Fibroblast of mammary gland (primary cell): ENCODE measurements around the gene RNF144B.

Source experiments
- DNase-seq: peaks from one replicate; pipeline ENCODE4 v3.0.0-alpha.2; 2010; ENCODE audit warnings: low read depth
- H3K4me3 ChIP-seq: 2 replicates; pipeline ENCODE4 v1.5.1; 2011; ENCODE audit warnings: low read depth, mild to moderate bottlenecking, low read length, moderate library complexity; ENCODE audit not compliant: control insufficient read depth
- TF ChIP-seq, protein P1 (sequence below): conservative IDR thresholded peaks from 2 replicates; pipeline ENCODE4 v1.5.1; 2011; ENCODE audit warnings: low read depth, low read length, inconsistent platforms; ENCODE audit not compliant: control insufficient read depth, insufficient read depth

Gene RNF144B

DNA sequence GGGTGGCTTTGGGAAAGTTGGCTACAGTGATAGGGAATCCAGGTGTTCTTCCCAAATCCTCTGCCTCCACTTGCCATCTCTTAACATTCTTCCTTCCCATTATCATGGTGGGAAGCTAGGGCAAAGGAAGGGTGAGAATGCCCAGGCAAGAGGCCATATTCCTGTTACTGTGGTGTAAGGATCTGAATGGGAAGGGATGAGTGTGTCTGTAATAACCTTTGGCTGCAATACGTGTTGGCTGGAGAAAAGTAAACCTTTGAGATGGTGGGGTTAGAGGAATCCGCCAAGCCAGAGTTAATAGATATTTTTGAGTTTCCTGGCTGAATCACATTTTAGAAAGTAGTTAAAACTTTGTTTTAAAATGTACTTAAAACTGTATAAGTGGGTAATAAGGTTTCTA lies 45.9 kb downstream of the RNF144B start:
- DNase-seq, result no peak
- H3K4me3 ChIP-seq, result no peak overlapping the region
- TF ChIP-seq, protein P1, sequence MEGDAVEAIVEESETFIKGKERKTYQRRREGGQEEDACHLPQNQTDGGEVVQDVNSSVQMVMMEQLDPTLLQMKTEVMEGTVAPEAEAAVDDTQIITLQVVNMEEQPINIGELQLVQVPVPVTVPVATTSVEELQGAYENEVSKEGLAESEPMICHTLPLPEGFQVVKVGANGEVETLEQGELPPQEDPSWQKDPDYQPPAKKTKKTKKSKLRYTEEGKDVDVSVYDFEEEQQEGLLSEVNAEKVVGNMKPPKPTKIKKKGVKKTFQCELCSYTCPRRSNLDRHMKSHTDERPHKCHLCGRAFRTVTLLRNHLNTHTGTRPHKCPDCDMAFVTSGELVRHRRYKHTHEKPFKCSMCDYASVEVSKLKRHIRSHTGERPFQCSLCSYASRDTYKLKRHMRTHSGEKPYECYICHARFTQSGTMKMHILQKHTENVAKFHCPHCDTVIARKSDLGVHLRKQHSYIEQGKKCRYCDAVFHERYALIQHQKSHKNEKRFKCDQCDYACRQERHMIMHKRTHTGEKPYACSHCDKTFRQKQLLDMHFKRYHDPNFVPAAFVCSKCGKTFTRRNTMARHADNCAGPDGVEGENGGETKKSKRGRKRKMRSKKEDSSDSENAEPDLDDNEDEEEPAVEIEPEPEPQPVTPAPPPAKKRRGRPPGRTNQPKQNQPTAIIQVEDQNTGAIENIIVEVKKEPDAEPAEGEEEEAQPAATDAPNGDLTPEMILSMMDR, result no peak

DNA sequence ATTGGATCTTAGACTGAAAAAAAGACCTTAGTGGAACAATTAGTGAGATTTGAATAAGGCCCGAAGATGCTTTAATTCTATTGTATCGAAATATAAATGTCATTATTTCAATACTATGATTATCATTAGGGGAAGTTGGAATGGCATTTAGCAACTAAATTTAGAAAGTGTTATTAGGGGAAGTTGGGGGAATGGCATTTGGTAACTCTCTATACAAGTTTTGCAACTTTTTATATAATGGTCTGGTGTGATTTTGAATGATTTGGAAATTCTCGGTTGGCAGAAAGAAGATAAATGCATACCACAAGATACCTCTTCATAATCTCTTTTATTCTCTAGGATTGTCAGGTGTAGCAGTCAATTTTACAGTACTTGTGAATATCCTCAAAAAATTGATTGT lies 49.2 kb downstream of the RNF144B start:
- H3K4me3 ChIP-seq, result no peak overlapping the region
- TF ChIP-seq, protein P1, result no peak
- DNase-seq, result no peak

DNA sequence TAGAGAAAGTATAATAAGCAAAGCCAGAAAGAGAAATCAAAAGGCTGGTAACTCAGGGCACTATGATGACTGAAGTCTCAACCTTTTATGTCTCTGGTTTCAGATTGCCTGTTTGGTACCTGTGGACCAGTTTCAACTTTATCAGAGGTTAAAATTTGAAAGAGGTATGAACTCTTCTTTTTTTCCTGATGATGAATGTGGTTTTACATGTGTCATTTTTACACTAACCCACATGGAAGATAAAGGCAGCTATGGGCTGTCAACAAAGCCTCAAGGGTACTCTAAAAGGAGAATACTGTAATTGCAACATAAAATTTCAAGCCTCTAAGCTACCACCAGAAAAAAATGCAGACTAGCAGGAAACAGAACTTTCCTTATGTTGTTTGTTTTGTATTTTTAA lies 52.4 kb downstream of the RNF144B start:
- DNase-seq, result no peak
- H3K4me3 ChIP-seq, result no peak overlapping the region
- TF ChIP-seq, protein P1, result no peak

DNA sequence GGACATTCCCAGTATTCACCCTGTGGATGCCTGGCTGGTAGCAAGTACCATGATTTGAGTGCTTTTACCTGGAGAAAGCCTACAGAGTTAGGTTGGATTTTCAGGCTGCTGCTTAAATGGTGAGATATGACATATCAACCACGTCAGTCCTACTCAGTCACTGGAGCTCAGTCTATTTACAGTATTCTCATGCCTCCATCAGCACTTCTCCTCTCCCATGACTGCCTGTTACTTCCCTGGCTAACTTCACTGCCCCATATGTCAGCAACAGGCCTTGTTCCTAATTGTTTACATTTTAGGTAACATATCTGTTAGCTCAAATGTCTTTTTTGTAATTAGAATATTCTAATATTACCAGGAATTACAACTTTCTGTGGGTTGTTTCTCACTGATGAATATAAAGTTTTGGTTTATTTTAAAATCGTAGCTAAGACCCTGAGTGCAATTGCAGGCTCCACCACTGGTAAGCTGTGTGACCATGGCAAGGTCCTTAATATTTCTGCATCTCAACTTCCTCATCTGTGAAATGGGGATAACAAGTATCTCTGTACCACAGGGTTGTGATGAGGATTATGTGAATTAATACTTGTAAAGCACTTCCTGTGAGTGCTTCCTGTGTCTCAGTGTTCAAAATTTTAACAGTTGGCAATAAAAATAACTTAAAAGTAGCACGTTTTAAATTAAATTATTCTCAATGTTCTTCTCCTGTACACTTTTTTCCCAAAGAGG lies 54.3 kb downstream of the RNF144B start:
- TF ChIP-seq, protein P1, result no peak
- H3K4me3 ChIP-seq, result no peak overlapping the region
- DNase-seq, result no peak

DNA sequence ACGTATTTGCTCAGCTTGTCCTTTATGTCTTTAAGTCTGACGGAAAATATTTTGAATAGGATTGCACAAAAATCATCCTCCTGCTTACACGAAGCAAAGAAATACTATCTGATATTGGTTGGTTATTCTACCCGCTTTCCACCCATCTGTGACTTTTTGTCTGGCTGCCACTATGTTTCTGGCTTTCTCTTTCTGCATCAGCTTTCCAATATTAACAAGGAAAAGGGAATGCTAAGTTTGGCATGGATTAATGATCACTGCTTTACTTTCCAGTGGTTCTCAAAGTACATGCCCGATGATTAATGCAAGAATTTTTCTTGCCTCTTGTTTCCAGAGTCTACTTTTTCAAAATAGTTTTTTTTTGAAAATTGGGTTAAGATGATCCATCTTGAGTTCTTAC lies 57.0 kb downstream of the RNF144B start:
- DNase-seq, result peak; percentile 1
- TF ChIP-seq, protein P1, result no peak
- no peak overlapping the region for H3K4me3 ChIP-seq

DNA sequence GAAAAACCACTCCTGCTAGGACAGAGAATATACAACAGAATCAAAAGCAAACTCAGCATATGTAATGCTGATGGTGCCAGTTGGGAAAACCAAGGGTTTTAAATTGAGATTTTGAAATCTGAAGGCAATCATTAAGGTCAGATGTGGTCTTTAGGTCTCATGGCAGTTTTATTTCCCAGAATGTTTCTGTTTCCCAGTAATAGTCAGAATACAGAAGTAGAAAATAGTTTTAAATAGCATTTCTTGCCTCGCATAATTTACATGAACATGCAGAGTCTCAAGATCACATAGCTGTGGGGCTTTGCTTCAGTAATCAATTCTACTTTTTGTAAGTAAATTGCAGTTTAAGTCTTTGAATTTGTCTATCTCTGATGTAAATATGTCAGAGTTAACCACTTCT lies 58.1 kb downstream of the RNF144B start:
- H3K4me3 ChIP-seq, result no peak overlapping the region
- TF ChIP-seq, protein P1, result no peak
- DNase-seq, result no peak

DNA sequence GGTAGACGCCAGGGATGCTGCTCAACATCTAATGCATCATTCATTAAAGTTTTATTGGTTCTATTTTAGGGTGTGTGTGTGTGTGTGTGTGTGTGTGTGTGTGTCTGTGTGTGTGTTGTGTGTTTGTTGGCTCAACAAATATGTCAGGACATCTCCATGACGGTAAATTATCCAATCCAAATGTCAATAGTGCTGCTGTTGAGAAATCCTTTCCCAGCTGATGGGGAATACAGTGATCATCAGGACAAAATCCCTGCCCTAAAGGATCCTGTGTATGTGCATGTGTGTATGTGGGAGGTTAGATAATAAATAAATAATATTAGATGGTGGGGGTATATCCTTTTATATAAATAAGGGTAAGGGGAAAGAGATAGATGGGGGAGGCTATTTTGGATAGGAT lies 59.6 kb downstream of the RNF144B start:
- TF ChIP-seq, protein P1, result no peak
- no peak overlapping the region for H3K4me3 ChIP-seq
- no peak for DNase-seq
